HG02642 (cell line): Measurements from ENCODE around the gene ZNF469.

ENCODE experiments used
- ATAC-seq: cut with Tn5 transposase; IDR thresholded peaks from one replicate; pipeline ENCODE4 v1.9.1; 2021; ENCODE audit warnings: mild to moderate bottlenecking; ENCODE audit not compliant: unreplicated experiment, poor library complexity

Gene ZNF469

DNA sequence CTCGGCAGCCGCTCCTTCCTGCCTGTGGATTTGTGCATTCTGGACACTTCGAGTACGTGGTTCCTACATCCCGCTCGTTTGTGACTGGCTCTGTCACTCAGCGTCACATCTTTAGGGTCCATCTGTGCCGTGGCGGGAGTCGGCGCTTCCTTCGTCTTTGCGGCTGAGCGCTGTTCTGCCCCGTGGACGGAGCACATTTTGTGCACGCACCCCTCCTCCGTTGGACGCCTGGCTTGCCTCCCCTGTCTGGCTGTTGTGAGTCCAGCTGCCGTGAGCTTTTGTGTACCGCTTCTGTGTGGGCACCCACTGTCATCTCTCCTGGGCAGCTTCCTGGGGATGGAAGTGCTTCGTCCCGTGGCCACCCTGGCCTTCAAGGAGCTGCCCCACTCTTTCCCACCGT lies 6.4 kb downstream of the ZNF469 start:
- ATAC-seq, result no peak

DNA sequence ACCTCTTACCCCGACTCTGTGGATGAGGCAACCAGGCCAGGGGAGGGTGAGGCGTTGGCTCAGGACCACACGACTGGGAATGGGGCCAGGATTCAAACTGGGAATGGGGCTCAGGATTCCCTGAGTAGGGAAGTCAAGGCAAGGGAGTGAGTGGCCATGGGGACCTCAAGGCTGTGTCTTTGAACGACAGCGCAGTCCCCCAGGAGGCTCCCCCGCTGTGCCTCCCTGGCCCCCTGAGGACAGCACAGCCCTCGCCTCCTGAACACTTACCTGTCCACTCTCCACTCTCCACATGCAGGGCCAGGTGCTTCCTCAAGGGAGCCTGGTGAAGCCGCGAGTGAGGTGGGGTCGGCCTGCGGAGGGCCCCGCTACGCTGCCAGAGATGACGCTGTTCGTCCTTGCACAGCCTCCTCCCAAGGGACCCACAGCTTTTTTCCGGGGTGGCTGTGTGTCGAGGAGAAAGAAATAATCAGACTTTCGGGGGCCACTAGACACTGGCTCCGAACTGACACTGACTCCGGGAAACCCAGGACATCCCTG lies 6.9 kb downstream of the ZNF469 start:
- ATAC-seq, result no peak

DNA sequence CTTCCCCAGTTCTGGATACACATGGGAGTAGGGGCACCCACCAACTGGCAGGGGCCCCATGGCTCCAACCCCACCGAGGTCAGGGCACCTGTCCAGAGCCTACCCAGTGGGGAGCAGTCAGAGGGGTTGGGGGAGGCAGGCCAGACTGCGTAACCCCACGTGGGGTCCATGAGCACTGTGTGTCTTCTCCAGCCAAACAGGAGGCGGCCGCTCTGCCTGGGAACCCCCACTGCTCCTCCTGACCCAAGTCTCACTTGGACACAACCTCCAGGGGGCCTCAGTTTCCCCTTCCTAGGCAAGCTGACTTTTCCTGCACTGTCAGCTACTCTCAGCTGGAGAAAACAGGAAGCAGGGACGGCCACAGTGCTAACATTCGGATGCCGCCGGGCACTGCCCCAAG lies 7.5 kb downstream of the ZNF469 start:
- ATAC-seq, result no peak

DNA sequence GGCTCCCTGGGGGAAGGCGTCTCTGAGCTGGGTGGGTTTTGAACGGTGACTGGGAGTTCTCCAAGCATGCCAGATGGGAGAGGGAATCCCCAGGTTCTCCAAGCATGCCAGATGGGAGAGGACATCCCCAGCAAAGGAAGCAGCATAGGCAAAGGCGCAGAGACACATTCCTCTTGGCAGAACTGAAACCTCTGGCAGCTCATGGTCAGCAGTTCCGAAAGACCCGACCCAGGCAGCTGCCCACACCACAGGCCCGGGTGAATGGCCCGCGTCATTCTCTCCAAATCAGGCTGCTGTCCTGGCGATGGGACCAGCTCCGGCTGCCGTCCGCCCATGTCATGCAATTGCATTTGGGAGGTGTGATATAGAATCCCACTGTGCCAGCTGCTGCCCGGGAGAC lies 8.0 kb downstream of the ZNF469 start:
- ATAC-seq, result no peak

DNA sequence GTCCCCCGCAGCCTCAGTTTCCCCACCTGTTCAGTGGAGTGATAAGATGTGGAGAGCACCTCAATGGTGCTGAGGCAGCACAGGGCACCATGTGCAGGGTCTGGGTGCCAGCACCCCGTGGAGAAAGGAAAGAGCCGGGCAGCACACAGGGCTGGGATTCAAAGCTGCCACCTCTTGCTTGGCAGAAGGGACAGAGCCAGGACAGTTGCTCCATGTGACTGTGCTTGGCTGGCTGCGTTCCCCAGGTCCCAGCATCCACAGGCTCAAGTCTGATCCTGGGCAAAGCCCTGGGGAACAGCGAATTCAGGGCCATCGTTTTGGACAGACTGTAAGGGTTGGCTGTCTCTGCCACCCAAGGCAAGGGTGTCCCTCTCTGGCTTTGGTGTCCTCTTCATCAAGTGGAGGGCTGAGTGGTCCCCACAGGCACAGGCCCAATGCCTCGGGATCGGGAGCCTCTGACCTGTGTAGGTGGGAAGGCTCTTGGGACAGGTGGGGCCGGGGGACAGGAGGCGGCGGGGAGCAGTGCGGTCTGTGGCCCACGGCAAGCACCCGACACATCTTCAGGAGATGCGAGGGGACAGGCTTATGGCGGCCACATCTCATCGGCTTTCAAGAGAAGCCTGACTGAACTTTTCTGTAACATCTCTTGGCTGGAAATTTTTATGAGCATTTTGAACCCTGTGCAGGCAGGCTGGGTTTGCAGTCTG lies 8.5 kb downstream of the ZNF469 start:
- no peak for ATAC-seq

DNA sequence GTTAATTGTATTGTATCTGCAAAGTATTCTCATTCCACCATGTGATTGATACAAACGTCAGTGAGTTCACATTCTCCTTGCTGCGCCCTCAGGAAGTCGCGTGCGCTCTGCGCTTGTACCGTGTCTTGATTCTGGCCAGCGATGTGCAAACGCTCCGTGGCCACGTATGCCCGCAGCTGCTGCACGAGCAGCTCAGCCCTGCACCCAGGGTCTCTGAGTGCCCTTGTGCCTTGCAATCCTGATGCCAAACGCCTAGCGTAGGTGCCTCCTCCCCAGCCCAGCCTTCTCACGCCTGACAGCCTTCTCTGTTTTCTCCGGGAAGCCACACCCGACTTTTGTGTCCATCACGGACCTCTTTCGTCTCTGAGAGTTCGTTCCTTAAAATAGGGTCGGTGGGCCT lies 9.4 kb downstream of the ZNF469 start:
- no peak for ATAC-seq

DNA sequence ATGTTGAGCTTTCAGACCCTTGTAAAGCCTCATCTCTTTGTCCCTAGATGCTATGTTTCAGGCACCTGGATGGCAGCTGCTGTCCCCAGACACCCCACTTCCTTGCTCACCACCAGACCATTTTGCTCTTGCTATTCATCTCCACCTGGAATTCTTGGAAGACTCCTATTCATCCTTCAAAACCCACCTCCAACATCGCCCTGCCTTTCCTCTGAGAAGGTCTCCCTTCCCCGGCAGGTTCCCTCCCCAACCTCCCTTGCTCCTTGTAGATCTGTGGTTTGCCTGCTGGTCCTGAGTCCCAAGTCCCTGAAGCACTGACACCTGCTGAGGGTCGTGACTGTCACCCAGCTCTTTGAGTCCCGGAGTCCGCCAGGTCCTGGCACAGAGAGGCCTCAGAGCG lies 9.9 kb downstream of the ZNF469 start:
- no peak for ATAC-seq

DNA sequence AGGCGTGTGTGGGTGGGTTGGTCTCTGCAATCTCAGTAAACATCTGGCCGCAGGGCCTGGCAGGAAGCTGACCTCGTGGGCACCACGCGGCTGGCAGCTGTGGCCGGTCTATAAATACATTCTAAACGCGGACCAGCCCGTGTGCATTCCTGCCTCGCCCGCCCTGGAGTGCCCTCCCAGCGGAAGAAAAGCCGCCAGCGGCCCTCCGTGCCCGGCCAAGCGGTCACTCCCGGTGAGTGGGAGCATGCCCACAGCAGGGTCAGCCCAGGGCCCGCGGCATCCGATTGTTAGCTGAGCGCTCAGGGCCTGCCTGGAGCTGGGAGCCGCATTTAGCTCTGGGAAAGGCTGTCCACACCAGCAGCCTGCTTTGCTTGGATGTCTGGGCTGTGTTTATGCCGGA lies 10.3 kb downstream of the ZNF469 start:
- no peak for ATAC-seq

DNA sequence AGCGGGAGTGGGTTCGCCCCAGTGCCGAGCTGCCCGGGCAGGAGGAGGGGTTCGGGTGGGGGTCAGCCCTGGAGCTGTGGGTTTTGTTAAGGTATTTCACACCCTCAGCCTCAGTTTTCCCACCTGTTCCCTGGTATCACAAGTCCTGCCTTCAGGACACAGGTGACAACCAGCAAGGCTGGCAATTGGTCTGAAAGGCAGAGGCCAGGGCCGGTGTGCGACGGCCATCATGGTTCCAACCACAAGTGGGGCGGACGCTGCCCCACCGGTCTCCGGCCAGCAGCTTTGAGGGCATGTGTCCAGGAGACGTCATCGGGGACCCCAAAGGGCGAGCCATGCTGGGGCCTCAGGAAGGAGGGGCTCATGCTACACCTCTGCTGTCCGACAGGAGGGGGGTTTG lies 10.8 kb downstream of the ZNF469 start:
- ATAC-seq, result no peak

DNA sequence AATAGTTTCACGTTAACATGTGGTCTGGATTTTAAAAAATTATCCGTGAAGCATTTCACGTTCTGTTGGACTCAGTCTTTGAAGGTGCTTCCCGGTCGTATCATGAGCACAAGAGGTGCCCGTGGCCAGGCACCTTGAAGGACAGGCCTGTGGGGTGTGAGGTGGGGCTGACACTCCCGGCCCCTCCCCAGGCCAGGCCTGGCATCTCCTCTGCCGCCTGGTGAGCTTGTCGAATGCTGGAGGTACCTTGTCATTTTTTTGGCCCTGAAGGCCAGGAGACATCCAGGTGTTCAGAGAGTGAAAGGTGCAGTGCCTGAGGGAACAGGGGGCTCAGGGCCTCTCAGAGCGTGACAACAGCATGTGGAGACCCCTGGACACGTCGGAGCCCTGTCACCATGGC lies 11.7 kb downstream of the ZNF469 start:
- no peak for ATAC-seq

DNA sequence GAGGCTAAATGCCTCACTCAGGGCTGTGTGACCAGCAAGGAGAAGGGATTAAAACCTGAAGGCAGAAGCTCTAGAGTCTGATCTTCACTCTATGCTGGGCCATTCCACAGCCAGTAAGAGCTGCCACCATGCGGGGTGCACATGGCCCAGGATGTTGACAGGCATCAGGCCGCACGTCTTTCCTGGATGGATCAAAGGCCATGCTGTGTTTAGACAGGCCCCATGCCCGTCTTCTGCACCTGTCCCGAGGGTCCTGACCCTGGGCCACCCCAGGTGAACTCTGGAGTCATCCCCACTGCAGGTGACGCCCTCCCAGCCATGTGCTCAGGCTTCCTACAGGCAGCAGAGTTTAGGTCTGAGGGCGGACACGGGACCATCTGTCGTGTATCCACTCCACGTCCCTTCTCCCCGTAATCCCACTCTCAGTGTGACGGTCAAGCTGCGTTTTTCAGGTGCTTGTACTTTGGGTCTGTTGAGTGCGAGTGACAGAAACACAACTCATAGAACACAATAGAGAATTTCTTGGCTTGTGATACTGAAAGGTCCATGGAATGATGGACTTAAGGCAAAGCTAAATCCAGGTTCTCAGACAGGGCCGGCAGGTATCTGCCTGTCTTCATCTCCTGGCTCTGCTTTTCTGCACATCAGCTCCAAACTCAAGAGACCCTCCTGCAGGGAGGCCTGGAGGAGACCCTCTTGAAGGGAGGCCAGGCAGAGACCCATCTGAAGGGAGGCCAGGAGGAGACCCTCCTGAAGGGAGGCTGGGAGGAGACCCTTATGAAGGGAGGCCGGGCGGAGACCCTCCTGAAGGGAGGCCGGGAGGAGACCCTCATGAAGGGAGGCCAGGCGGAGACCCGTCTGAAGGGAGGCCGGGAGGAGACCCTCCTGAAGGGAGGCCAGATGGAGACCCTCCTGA lies 13.2 kb downstream of the ZNF469 start:
- ATAC-seq, result no peak

DNA sequence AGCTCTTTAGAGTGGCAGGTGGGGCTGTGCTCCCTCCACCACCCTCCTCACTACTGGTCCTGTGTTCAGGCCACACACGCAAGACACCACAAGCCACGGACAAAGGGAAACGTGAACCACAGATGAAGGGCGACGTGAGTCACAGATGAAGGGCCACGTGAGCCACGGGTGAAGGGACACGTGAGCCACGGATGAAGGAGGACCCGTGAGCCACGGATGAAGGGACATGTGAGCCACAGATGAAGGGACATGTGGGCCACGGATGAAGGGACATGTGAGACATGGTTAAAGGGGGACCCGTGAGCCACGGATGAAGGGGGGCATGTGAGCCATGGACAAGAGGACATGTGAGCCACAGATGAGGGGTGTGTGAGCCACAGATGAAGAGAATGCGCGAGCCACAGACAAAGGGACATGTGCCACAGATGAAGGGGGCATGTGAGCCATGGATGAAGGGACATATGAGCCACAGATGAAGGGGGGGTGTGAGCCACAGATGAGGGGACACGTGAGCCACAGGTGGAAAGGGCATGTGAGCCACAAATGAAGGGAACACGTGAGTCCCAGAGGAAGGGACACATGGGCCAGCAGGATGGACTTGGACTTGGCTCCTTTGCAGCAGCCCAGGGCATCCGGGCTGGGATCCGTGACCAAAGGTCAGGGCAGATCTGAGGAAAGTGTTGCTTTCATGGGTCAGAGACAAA lies 15.6 kb downstream of the ZNF469 start:
- ATAC-seq, result no peak

DNA sequence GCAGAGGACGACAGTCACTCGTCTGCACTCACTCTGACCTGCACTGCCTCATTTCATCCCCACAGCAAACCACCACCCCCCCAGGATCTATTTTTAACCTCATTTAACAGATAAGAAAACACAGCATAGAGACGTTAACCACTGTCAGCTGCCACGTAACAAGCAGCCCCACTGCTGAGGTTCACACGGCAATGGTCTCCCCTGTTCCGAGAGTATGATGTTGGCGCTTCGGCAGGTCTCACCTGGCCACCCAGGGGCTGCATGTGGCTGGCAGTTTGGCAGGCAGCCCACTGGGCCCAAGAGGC lies 16.1 kb downstream of the ZNF469 start:
- no peak for ATAC-seq

DNA sequence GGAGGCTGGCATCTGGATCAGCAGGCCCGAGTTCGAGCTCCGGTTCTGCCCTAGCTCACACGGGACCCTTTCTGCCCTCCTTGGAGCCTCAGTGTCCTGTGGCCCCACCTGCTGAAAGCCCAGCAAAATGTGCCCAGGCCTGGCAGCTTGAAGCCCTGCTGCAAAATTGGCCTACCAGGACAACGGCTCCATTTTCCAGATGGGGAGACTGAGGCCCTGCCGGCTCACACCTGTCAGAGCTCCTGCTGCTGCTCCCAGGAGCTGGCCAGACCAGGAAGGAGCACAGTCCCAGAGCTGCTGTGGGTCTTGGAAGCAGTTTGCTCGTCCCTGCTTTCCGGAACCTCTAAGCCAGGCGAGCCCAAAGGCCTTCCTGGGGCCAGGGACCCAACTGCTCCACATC lies 17.4 kb downstream of the ZNF469 start:
- no peak for ATAC-seq

DNA sequence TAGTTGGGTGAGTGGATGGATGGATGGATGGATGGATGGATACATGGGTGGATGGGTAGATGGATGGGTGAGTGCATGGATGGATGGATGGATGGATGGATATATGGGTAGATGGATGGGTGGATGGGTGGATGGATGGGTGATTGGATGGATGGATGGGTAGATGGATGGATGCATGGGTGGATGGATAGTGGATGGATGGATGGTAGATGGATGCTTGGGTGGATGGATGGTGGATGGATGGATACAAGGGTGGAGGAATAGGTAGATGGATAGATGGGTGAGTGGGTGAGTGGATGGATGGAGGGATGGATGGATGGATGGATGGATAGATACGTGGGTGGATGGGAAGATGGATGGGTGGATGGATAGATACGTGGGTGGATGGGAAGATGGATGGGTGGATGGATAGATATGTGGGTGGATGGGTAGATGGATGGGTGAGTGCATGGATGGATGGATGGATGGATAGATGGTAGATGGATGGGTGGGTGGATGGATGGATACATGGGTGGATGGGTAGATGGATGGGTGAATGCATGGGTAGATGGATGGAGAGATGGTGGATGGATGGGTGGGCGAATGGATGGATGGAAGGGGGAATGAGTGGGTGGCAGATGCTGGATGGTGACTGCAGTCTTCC lies 19.0 kb downstream of the ZNF469 start:
- no peak for ATAC-seq

DNA sequence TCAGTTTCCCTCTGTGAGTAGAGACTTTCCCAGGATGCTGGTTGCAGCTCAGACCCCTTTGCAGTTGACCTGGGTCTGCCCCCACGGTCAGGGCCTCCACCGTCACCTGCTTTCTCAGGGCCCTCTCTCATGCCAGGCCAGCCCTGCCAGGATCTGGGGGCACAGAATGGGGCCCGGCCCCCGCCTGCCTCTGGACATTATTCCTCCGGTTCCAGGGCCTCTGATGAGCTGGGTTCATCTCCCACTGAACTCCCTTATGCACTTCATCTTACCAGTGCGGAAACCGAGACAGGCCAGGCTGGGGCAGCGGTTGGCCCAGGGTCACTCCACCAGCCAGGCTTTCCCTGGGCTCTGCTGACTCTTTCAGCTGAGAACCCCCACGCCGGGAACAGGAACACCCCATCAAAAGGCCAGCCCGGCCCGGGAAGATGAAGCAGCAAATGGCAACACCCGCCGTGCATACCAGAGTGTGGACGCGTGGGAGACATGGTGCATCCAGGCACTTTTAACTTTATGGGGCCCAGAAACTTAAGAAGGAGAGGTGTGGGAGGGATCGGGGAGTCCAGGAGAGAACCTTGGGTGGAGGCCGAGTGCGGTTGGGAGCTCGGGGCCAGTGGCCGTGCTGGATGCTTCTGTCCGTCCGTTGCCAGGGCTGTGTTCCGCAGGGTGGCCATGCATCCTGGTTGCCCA lies 19.9 kb downstream of the ZNF469 start:
- ATAC-seq, result no peak

DNA sequence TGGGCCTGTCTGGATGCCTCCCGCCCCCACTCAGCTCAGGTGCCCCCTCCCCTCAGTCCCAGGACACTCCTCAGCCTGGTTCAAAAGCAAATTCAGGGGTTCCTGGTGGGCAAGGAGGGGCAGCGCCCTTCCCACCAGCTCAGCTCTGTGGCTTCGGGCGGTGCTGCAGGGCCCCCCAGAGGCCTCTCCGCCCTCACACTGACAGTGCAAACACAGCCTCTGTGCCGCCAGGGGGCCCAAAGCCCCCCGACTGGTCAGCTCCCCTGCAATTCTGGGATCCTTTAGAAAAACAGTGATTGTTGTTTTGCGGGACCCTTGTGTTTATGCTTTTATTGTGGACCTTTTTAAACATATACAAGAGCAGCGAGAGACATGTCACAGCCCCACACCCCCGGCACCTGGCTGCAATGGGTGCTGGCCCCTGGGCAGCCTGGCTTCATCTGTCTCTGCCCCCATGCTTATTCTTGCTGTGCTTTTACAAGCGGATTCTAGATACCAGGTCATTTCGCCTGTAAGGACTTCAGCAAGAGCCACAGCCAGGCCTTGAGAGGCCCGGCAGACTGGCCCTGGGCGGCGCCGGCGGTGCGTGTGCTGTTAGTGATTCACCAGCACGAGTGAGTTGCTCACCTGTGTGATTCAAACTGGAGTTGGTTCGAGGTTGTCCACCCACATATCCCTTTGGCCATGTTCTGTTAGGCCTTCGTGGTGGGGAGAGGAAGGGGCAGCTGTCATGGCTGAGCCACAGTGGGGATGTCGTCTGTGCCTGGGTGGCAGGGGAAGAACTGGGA lies 21.2 kb downstream of the ZNF469 start:
- no peak for ATAC-seq

DNA sequence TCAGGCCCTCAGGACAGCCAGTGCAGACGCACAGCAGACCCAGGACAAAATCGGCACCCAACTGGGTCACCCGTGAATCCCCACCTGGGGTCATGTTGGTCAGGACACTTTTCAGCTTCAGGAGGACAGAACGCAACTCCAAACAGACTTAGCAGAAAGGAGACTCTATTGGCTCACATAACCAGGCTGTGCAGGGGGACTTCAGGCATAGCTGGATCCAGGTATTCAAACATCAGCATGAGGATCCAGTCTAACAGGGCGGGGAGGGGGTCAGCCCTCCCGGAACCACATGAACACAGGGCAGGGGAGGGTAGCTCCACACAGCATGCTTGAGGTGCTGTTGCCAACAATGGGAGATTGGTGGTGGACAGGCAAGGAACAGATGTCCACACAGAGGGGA lies 22.0 kb downstream of the ZNF469 start:
- ATAC-seq, result no peak
